Brain microvascular endothelial cell (primary cell): ENCODE measurements around the gene CCDC136.
A peak's percentile ranks its signal among the peaks of the same experiment; 100 is the strongest.

Experiments
- DNase-seq: peaks from one replicate; pipeline ENCODE4 v3.0.0-alpha.2; 2020
- H3K27ac ChIP-seq: fragments of 250-450 bp; sonication (Bioruptor Pico); 2 replicates; pipeline ENCODE4 v1.5.1; 2020; ENCODE audit warnings: mild to moderate bottlenecking, moderate library complexity
- H3K27me3 ChIP-seq: fragments of 250-450 bp; sonication (Bioruptor Pico); replicated peaks from 2 replicates; pipeline ENCODE4 v1.5.1; 2020; ENCODE audit warnings: mild to moderate bottlenecking
- H3K36me3 ChIP-seq: fragments of 250-450 bp; sonication (Bioruptor Pico); replicated peaks from 2 replicates; pipeline ENCODE4 v1.5.1; 2020; ENCODE audit warnings: mild to moderate bottlenecking
- H3K4me3 ChIP-seq: 2 replicates; pipeline ENCODE4 v1.5.1; 2011; ENCODE audit warnings: low read depth, mild to moderate bottlenecking, control low read depth, low read length, moderate library complexity
- CTCF ChIP-seq: IDR thresholded peaks from 2 replicates; pipeline ENCODE4 v1.5.1; 2011; ENCODE audit warnings: low read depth, mild to moderate bottlenecking, moderate library complexity, low read length, control low read depth, inconsistent platforms; ENCODE audit errors: missing control alignments
- in situ Hi-C: cut with HindIII; loops from 2 replicates; pipeline ENCODE4 v1.10.0; 2017; ENCODE audit warnings: low sequenced_read_pairs, low pct_ligation_motif_present

CCDC136 gene

GRCh38 chr7:128858380-128859231, 66.8 kb downstream of the CCDC136 start:
- TF ChIP-seq CTCF = no peak
- DNase-seq = no peak
- in situ Hi-C loops = no loop called here

DNA sequence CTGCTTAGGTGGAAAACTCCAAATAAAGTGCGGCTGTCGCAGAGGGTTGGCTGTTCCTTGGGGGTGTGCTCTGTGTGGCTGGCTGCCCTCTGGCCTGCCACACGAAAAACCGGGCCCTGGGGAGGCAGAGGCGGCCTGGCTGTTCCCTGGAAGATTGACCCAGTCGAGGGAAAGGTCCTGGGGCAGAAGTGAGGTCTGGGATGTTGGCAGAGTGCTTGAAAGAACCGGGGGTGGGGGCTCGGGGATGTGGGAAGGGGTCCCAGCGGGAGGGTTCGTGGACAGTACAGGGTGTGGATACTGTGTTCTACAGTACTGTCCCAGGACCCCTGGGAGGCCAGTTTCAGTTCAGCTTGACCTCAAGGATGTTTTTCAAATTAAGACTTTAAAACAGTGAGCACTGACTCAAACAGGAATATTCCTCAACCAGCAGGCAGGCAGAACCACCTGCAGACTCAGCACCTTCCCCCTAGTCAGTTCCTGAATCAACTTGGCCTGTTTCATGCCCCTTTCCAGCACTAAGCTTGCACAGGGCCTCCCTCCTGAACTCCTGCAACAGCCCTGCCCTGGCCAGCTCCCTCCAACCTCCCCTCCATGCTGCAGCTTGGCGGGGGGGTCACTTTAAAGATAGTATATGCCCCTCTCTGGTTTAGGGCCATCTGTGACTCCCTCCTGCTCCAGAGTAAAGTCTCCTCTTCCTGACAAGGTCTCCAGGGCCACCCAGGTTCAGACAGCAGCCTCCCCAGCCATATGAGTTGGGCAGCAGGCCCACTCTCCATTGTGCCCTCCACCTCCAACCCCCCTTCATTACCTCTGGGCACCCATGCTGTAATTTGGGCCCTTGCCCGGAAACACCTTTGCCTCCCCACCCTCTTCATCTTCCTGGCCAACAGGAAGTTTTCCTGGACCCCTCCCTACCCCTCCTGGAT, 67.7 kb downstream of the CCDC136 start:
- H3K27ac ChIP-seq = no peak overlapping the region
- in situ Hi-C loops = no loop called here
- H3K4me3 ChIP-seq = no peak overlapping the region
- no peak for TF ChIP-seq CTCF
- H3K36me3 ChIP-seq = peaks cover 52% of the 10 kb centered on the region
- no peak for DNase-seq
- H3K27me3 ChIP-seq = no peaks in the 10 kb centered on the region

More at GRCh38 chr7:128858380-128859231, 66.8 kb downstream of the CCDC136 start:
- H3K27ac ChIP-seq = no peak overlapping the region
- no peak overlapping the region for H3K4me3 ChIP-seq
- H3K36me3 ChIP-seq = peaks cover 61% of the 10 kb centered on the region
- H3K27me3 ChIP-seq = no peaks in the 10 kb centered on the region

DNA sequence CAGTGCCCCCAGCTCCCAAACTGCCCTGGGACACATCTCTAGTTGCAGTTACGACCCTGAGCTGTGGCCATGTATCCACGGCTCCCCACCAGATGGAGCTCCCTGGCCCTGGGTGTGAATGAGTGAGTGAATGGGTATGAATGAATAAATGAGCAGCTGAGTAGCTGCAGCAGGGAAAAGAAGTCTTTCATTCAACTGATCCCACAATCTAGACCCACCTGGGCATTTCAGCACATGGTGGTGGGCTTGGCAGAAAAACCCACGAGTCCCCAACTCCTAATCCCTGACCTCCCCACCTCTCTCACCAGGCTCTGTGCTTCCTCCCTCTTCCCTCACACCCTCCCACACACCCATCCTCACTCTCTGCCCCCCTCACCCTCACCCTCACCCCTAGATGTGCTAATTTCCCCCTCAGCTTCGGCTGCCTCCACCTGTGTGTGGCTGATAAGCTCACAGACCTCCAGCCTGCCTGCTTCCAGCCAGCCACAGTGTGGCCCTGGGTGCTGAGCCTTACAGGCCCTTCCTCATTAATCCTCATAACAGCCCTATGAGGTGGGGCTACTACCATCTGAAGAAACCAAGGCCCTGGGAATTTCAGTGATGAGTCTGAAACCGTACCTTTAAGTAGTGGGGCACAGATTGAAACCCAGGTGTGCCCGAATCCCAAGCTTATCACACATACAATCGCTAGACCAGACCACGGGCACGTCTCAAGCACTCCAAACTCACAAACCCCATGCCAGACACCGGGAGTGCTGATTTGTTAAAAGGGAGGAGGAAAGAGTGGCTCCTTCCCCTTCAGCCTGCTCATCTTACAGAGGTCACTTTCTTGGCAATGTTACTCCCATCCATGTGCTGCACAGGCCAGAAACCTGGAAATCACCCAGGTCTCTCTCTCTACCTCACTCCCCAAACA, 68.6 kb downstream of the CCDC136 start:
- H3K27ac ChIP-seq = no peak overlapping the region
- H3K4me3 ChIP-seq = no peak overlapping the region
- DNase-seq = no peak
- in situ Hi-C loops = no loop called here
- TF ChIP-seq CTCF = peak; percentile 44
- H3K36me3 ChIP-seq = peaks cover 49% of the 10 kb centered on the region
- no peaks in the 10 kb centered on the region for H3K27me3 ChIP-seq

DNA sequence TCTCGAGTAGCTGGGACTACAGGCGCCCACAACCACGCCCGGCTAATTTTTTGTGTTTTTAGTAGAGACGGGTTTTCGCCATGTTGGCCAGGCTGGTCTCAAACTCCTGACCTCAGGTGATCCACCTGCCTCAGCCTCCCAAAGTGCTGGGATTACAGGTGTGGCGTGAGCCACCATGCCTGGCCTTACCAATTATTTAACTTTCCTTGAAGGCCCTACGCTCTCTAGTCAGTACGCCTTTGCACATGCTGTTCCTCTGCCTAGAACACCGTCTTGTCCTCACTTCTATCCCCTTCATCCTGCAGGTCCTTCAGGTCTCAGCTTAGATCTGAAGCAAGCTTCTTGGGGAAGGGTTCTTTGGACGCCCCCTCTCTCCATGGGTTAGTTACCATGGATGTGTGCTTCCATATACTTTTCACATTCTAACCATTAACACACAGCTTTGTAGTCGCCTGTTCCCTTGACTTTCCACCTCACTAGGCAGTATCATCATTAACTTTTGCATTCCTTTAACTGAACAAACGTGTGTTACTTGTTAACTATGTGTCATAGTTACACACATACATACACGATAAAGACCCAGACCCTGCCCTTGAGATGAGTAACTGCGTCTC, 70.3 kb downstream of the CCDC136 start:
- peak overlapping the region; percentile 99 for H3K4me3 ChIP-seq
- H3K27ac ChIP-seq = peak overlapping the region; percentile 5
- H3K36me3 ChIP-seq = peaks cover 38% of the 10 kb centered on the region

More for the DNA sequence above, 70.3 kb downstream of the CCDC136 start:
- H3K27me3 ChIP-seq = no peaks in the 10 kb centered on the region
- no peak for TF ChIP-seq CTCF
- in situ Hi-C loops = no loop called here
- DNase-seq = no peak
